Stimulated activated naive CD8-positive, alpha-beta T cell treated with anti-CD3 and anti-CD28 coated beads, Interleukin-15, Interleukin-2, amounts not matched to agents 100 ng/mL and 50 ng/mL, for 24 hours (primary cell): ENCODE data around the gene EVX1.

Experiments used
- H3K27ac Mint-ChIP-seq: one replicate; pipeline ENCODE4 v1.8.0; 2021; ENCODE audit warnings: mild to moderate bottlenecking, mixed read lengths
- H3K27me3 Mint-ChIP-seq: one replicate; pipeline ENCODE4 v1.8.0; 2021; ENCODE audit warnings: mixed read lengths
- H3K36me3 Mint-ChIP-seq: one replicate; pipeline ENCODE4 v1.8.0; 2021; ENCODE audit warnings: low read depth, mixed read lengths
- H3K4me1 Mint-ChIP-seq: one replicate; pipeline ENCODE4 v1.8.0; 2021; ENCODE audit warnings: low read depth, mixed read lengths
- H3K4me3 Mint-ChIP-seq: one replicate; pipeline ENCODE4 v1.8.0; 2021; ENCODE audit warnings: mild to moderate bottlenecking, mixed read lengths
- H3K9me3 Mint-ChIP-seq: one replicate; pipeline ENCODE4 v1.8.0; 2021; ENCODE audit warnings: mixed read lengths

EVX1 gene

DNA sequence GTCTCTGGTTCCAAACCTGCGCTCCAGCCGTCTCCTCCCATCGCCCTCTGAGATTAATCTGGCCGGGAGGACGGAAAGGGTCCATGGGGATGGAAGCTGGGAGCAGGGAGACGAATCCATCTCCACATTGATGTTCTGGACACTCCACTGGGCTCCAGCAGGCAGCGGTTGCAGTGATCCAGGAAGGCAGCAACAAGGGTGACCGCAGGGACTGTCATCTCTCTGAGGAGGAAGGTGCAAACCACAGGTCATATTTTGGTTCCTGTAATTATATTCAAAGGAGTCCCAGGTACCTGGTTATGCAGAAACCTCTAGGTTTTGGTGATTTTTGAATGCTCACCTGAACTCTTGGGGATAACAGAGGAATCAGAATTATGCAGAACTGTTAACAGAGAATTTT is 54.8 kb downstream of the EVX1 start:
- no peak overlapping the region for H3K4me3 Mint-ChIP-seq
- H3K36me3 Mint-ChIP-seq, result no peaks in the 10 kb centered on the region
- H3K27ac Mint-ChIP-seq, result no peak overlapping the region
- peaks cover 28% of the 10 kb centered on the region for H3K27me3 Mint-ChIP-seq
- no peaks in the 10 kb centered on the region for H3K4me1 Mint-ChIP-seq
- H3K9me3 Mint-ChIP-seq, result no peaks in the 10 kb centered on the region
